CD4-positive, alpha-beta T cell (primary cell): ENCODE results near the gene SOD2. TPM values are rescaled to one million over a fixed set of nuclear protein-coding genes. Genes with fewer than 3 reads are reported as not detected.

ENCODE experiments used
- ATAC-seq: fragments of 200-7000 bp; cut with Tn5 transposase; one replicate; pipeline ENCODE4 v1.10.0; 2022; ENCODE audit warnings: mild to moderate bottlenecking; ENCODE audit not compliant: poor library complexity
- CTCF ChIA-PET: fragments of 350-600 bp; sonication (Branson Sonifier 250); formaldehyde crosslinking; loops from one replicate; lab custom pipeline; 2021; ENCODE audit warnings: antibody characterized with exemption, inconsistent platforms; lab: Charles Lee
- POLR2A ChIA-PET: fragments of 350-600 bp; sonication (Branson Sonifier 250); formaldehyde crosslinking; loops from one replicate; lab custom pipeline; 2021; ENCODE audit warnings: antibody characterized with exemption, inconsistent platforms; lab: Charles Lee
- DNase-seq, 14 experiments: peaks; one replicate each; pipeline ENCODE4 v3.0.0-alpha.2; 2013 to 2020; ENCODE audit warnings: mixed read lengths in 2 of 14
- H3K27ac ChIP-seq, 2 donors: one replicate each; pipeline versions ENCODE4 v1.5.1 to v1.7.0; 2013; ENCODE audit warnings: low read length in 2 of 2, low read depth in 1 of 2, mild to moderate bottlenecking in 1 of 2
- H3K27me3 ChIP-seq, 2 experiments: 1 replicate in 1 of 2; 2 replicates in 1 of 2; pipeline versions ENCODE4 v1.6.1 to v1.7.0; 2013; ENCODE audit warnings: low read length in 2 of 2, control low read depth in 1 of 2, mild to moderate bottlenecking in 1 of 2, moderate library complexity in 1 of 2; ENCODE audit not compliant: insufficient read depth in 2 of 2, control insufficient read depth in 1 of 2
- H3K36me3 ChIP-seq: one replicate; pipeline ENCODE4 v1.6.1; 2013; ENCODE audit warnings: low read length, control low read depth; ENCODE audit not compliant: insufficient read depth
- H3K4me1 ChIP-seq: one replicate; pipeline ENCODE4 v1.6.1; 2013; ENCODE audit warnings: low read length, control low read depth; ENCODE audit not compliant: insufficient read depth
- H3K4me3 ChIP-seq: one replicate; pipeline ENCODE4 v1.5.1; 2013; ENCODE audit warnings: mild to moderate bottlenecking, low read length, moderate library complexity
- H3K9me3 ChIP-seq, 2 experiments: 1 replicate in 1 of 2; 2 replicates in 1 of 2; pipeline versions ENCODE4 v1.6.1 to v1.7.0; 2013; ENCODE audit warnings: low read length in 2 of 2, mild to moderate bottlenecking in 2 of 2, control low read depth in 1 of 2, moderate library complexity in 1 of 2; ENCODE audit not compliant: control insufficient read depth in 1 of 2, insufficient read depth in 1 of 2
- H3K27ac Mint-ChIP-seq: one replicate; pipeline ENCODE4 v1.8.0; 2020; ENCODE audit warnings: mixed read lengths
- H3K27me3 Mint-ChIP-seq: one replicate; pipeline ENCODE4 v1.8.0; 2021; ENCODE audit warnings: mixed read lengths
- H3K36me3 Mint-ChIP-seq: one replicate; pipeline ENCODE4 v1.8.0; 2021; ENCODE audit warnings: low read depth, mixed read lengths
- H3K4me1 Mint-ChIP-seq: one replicate; pipeline ENCODE4 v1.8.0; 2021; ENCODE audit warnings: low read depth, mixed read lengths
- H3K4me3 Mint-ChIP-seq: one replicate; pipeline ENCODE4 v1.8.0; 2020; ENCODE audit warnings: mild to moderate bottlenecking, mixed read lengths
- H3K9me3 Mint-ChIP-seq: one replicate; pipeline ENCODE4 v1.8.0; 2020; ENCODE audit warnings: mixed read lengths
- intact Hi-C, 2 experiments: fragments of 100-400 bp; cut with DNase I in 1 of 2; cut with micrococcal nuclease in 1 of 2; formaldehyde crosslinking; loops; one replicate each; pipeline versions ENCODE4 v1.15.1 to v1.9.0; 2023 to 2025; cut with DNase I, micrococcal nuclease
- total RNA-seq, 174 experiments: library from RNA in 2 of 174; stranded (reverse) in 2 of 174; gene quantifications; one replicate each; pipeline ENCODE4 v1.2.3 and lab custom pipeline; 2021 to 2026
- TF ChIP-seq, protein P1 (sequence below): fragments of 200-600 bp; IDR thresholded peaks from one replicate; pipeline ENCODE4 v1.8.0; 2022; ENCODE audit warnings: antibody characterized with exemption, mild to moderate bottlenecking

Gene SOD2
- total RNA-seq, 2 experiments from 2014 or later = 182 to 195 TPM

DNA sequence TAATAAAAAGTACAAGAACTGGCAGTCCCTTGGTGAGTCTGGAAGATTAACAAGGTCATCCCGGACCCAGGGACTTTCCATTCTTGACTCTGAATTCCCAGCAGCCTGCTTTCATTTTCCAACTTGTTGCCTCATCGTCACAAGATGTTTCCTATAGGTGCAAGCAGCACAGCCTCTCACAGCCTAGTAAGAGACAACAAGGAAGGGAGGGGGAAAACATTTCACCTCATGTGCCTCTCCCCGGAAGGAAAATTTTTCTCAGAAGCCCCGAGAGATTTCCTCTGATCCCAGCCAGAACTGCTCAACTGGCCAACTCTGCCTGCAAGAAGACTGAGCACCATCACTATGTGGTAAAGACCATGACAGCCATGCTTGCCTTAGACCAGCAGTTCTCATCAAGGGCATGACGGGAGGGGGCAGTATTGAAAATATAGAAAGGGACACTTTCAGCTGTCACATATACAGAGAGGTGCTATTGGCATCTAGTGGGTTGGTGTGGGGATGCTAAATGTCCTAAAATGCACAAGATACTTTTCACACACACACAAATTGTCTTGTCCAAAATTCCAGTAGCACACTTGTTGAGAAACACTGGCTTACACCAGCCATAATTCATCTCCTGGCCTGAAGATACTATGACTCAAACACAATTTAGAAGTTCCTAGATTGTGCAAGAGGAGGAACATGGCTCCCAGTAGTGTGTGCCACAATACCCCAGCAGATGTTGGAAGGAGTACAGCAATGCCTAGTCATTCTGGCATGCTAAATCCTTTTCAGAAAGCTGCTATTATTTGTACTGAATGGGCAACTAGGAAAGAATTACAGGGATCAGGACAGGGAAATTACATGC is 23.4 kb upstream of the SOD2 start:
- intact Hi-C loops = no loop called here
- ATAC-seq = no peak

DNA sequence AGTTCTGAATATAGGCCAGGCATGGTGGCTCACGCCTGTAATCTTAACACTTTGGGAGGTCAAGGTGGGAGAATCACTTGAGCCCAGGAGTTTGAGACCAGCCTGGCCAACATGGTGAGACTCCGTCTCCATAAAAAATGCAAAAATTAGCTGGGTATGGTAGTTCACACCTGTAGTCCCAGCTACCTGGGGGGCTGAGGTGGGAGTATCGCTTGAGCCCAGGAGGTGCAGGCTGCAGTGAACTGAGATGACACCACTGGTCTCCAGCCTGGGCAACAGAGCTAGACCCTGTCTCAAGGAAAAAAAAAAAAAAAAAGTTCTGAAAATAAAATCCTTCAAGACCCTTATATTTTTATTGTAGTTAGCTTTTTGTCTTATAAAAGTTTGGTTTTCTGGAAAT is 22.6 kb upstream of the SOD2 start:
- Histone ChIP-seq H3K27me3 (no peaks in the 10 kb centered on the region), H3K27ac (no peak overlapping the region), H3K4me1 (no peaks in the 10 kb centered on the region), H3K9me3 (no peaks in the 10 kb centered on the region), H3K36me3 (no peaks in the 10 kb centered on the region), H3K4me3 (no peak overlapping the region)
- intact Hi-C loops = no loop called here
- no peaks in the 10 kb centered on the region for H3K27me3 Mint-ChIP-seq
- no peaks in the 10 kb centered on the region for H3K9me3 Mint-ChIP-seq
- DNase-seq (no peak), ATAC-seq (no peak)
- ChIA-PET CTCF (no interaction called here), POLR2A (interaction anchor here (1.1 kb wide), 1 partner anchor 21 kb away, joined by 6 read pairs; no protein-coding TSS in a partner anchor)
- H3K27ac Mint-ChIP-seq = no peak overlapping the region
- no peak overlapping the region for H3K4me3 Mint-ChIP-seq
- TF ChIP-seq, protein P1, sequence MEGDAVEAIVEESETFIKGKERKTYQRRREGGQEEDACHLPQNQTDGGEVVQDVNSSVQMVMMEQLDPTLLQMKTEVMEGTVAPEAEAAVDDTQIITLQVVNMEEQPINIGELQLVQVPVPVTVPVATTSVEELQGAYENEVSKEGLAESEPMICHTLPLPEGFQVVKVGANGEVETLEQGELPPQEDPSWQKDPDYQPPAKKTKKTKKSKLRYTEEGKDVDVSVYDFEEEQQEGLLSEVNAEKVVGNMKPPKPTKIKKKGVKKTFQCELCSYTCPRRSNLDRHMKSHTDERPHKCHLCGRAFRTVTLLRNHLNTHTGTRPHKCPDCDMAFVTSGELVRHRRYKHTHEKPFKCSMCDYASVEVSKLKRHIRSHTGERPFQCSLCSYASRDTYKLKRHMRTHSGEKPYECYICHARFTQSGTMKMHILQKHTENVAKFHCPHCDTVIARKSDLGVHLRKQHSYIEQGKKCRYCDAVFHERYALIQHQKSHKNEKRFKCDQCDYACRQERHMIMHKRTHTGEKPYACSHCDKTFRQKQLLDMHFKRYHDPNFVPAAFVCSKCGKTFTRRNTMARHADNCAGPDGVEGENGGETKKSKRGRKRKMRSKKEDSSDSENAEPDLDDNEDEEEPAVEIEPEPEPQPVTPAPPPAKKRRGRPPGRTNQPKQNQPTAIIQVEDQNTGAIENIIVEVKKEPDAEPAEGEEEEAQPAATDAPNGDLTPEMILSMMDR = no peak
- H3K4me1 Mint-ChIP-seq = peaks cover 4% of the 10 kb centered on the region
- no peaks in the 10 kb centered on the region for H3K36me3 Mint-ChIP-seq

More for the DNA sequence above, 23.4 kb upstream of the SOD2 start:
- no peaks in the 10 kb centered on the region for H3K27me3 Mint-ChIP-seq
- no peak overlapping the region for H3K4me3 ChIP-seq
- H3K4me3 Mint-ChIP-seq = no peak overlapping the region
- no peaks in the 10 kb centered on the region for H3K36me3 ChIP-seq
- no peak overlapping the region for H3K27ac ChIP-seq
- no peaks in the 10 kb centered on the region for H3K9me3 ChIP-seq
- H3K27me3 ChIP-seq = no peaks in the 10 kb centered on the region
- CTCF ChIA-PET = no interaction called here
- H3K4me1 Mint-ChIP-seq = peaks cover 6% of the 10 kb centered on the region
- POLR2A ChIA-PET = interaction anchor here (1.0 to 1.1 kb wide), 2 partner anchors 22 to 147 kb away, joined by 4 to 6 read pairs; no protein-coding TSS in a partner anchor
- peak overlapping the region; percentile 24 for H3K27ac Mint-ChIP-seq
- H3K9me3 Mint-ChIP-seq = no peaks in the 10 kb centered on the region
- DNase-seq = peak in 2 of 14 experiments; percentile 54 to 68
- H3K36me3 Mint-ChIP-seq = no peaks in the 10 kb centered on the region
- H3K4me1 ChIP-seq = peaks cover 4% of the 10 kb centered on the region
- TF ChIP-seq, protein P1 = no peak

DNA sequence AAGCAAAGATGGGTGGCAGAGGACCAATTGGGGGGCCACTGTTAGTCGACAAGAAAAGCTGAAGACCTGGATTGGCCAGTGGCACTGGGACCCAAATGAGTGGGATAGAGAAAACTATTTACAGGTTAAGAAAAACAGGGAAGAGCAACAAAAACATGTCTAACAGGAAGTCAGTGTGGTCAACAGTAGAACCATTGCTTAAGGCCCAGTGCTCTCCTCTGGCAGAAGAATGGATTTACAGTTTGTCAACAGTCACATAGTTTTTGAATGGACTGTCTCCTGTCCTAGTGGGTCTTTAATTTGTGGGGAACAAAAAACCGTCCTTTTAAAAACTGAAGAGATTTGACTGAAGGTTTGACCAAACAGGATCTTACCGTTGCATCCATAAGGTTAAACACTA is 22.1 kb upstream of the SOD2 start:
- CTCF ChIA-PET = no interaction called here
- no peaks in the 10 kb centered on the region for H3K4me1 Mint-ChIP-seq
- H3K4me3 ChIP-seq = no peak overlapping the region
- no peaks in the 10 kb centered on the region for H3K36me3 ChIP-seq
- H3K4me1 ChIP-seq = no peaks in the 10 kb centered on the region
- POLR2A ChIA-PET = interaction anchor here (1.1 kb wide), 1 partner anchor 21 kb away, joined by 6 read pairs; no protein-coding TSS in a partner anchor
- H3K27ac ChIP-seq = no peak overlapping the region
- H3K9me3 ChIP-seq = no peaks in the 10 kb centered on the region
- no peaks in the 10 kb centered on the region for H3K36me3 Mint-ChIP-seq
- H3K4me3 Mint-ChIP-seq = no peak overlapping the region
- no peaks in the 10 kb centered on the region for H3K27me3 ChIP-seq
- H3K27ac Mint-ChIP-seq = no peak overlapping the region
- intact Hi-C loops = no loop called here
- H3K9me3 Mint-ChIP-seq = no peaks in the 10 kb centered on the region
- ATAC-seq = no peak
- H3K27me3 Mint-ChIP-seq = no peaks in the 10 kb centered on the region
- TF ChIP-seq, protein P1 = no peak
- DNase-seq = no peak
